Measurements from ENCODE around the gene LCE1D.

GRCh38 chr1:152777510-152778137, 18.9 kb upstream of the LCE1D start:
- TF ChIP-seq JUND (CRISPR knock-in tag; IDR thresholded peaks at IDR 0.05) (no peak), ZMYM4 (CRISPR knock-in tag; IDR thresholded peaks at IDR 0.05) (no peak), RBM22 (optimal IDR thresholded peaks at IDR 0.05; ENCODE audit: low read length) (no peak), SKIL (CRISPR knock-in tag; IDR thresholded peaks at IDR 0.05; ENCODE audit: borderline replicate concordance) (no peak), POLR2AphosphoS5 (IDR thresholded peaks at IDR 0.05; ENCODE audit: low read depth, low read length) (no peak), GMEB2 (CRISPR knock-in tag; IDR thresholded peaks at IDR 0.05; ENCODE audit: low read depth) (no peak)

All from HepG2 (cell line).